HG02870 (cell line): ENCODE results near the gene PTPRD.

Source experiments
- ATAC-seq: cut with Tn5 transposase; IDR thresholded peaks from one replicate; pipeline ENCODE4 v1.9.1; 2021; ENCODE audit warnings: mild to moderate bottlenecking, moderate library complexity; ENCODE audit not compliant: unreplicated experiment

The PTPRD gene

DNA sequence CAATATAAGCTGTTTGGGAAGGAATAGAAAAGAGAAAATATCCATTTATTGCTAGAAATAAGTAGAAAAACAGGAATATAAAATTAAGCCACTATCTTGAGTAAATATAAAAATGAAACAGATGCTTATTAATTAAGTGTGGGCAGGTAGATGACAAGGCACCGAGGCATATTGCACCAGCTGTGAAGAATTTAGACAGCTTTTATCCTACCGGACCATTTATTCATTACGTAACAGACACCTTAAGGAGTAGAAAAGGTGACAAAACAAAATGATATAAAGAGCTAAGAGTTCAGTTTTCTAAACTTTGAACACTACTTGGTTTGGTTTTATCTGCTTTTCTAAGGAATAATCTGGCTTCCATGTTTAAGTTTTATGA lies 404.1 kb downstream of the PTPRD start:
- no peak for ATAC-seq

DNA sequence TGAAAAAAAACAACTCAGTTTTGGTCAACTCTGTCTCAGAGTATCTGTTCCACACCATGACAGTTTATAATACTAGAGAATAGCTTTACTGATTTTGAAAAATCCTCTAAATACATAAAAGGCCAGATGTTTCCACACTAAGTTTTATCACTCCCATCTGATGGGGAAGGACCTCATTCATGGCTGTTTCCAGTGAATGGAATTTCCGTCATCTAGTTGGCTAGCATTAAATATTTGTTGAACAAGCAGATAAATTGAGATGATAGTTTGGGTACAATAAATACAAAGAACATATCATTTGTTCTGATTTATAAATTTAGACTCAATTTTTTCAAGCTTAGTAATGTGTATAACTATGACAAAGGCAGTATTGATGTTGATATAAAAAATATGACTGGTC lies 408.5 kb downstream of the PTPRD start:
- no peak for ATAC-seq

DNA sequence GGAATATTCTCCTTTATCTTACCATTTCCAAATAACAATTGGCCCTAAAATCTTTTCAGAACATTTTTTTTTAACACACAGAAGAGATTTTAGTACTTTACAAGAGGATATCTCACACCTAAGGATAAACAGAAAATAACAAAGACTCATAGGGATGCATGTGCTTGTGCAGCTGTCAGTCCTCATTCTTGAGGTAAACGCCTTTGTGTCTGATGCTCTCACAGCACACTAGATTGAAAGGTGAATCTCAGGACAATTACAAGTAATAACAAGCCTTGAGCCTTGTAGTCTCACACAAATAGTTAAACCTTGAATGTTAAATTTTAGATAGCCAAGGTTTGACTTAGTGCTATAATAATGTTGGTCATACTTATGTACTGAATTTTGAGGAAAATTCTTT lies 439.2 kb downstream of the PTPRD start:
- ATAC-seq: no peak

DNA sequence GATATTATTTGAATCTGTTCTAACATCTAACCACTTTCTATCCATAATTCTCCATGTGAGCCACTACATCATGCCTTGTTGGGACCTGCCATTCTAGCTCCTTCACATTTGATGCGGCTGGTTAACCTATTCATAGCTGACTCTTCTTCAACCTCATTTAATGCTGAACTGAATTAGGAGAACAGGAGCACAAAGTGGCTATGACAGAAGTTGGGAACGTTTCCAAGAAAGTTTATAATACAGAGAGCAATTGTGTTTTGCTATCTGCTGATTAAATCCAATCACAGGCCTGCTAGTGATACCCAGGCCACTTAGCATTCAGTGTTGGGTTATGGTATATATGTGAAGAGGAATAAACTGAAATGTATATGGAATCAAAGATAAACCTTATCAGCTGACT lies 440.3 kb downstream of the PTPRD start:
- ATAC-seq: no peak

DNA sequence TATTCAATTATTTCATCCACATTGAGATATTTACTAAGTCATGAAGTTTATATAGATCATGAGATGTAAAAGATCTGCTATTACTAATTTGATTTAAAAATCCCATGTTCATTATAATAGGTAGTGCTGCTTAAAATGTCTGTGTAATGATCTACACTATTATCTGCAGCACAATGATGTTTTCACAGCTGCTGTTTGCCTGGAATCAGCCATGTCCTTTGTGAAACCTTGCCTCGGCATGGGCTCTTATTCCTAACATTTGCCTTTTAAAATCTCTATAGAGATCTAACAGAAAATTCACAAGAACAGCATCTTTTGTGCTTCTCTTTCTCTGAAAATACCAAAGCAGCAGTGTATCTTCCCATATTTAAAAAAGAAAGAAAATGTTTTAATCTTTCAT lies 444.6 kb downstream of the PTPRD start:
- no peak for ATAC-seq

DNA sequence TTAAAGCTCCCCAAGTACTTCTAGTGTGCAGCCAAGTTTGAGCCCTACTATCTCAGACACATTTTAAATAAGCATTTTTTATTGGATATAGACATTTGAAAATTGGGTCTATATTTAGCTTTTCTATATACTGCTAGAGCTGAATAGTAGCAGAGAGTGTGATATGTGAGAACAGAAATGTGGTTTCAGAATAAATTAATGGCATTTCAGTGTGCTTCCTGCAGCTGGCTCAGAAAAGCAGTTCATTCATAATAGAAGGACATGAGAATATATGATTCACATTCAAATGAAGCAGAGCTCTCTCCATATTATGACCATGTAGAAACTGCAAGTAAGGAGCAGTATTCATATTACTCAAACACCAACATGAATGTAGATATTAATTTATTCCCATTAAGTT lies 464.0 kb downstream of the PTPRD start:
- ATAC-seq: no peak

DNA sequence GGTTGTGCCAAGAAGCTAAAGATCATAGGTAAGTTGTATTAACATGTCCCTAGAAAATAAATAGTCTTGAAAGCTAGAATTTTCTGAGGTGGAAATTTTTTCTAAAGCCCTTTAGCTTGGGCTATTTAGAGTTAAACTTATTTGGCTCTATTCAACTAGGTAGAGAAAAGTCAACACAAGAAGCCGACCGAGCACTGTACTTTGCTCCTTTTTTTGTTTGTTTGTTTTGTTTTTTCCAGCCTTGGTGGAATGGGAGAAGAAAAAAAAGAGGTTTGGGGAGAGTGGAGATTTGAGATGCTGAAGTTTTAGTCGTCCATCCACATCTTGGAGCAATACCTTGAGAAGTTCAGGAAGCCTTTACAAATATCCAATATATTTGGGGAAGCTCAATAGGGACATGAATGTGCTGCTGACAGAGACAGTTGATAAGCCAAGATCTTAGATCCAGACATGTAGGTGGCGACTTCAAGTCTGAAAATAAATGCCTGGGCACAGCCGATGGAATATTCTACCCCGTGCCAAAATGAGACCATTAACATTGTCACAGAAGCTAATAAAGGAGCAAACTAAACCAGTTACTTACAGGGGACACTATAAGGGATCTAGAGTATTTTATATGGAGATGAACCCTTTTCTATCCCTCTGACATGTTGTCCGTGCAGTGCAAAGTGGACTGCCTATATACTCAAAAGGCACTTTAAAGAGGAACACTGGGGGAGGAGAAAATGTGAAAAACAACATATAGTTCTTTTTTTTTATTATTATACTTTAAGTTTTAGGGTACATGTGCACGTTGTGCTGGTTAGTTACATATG lies 466.1 kb downstream of the PTPRD start:
- ATAC-seq: no peak

DNA sequence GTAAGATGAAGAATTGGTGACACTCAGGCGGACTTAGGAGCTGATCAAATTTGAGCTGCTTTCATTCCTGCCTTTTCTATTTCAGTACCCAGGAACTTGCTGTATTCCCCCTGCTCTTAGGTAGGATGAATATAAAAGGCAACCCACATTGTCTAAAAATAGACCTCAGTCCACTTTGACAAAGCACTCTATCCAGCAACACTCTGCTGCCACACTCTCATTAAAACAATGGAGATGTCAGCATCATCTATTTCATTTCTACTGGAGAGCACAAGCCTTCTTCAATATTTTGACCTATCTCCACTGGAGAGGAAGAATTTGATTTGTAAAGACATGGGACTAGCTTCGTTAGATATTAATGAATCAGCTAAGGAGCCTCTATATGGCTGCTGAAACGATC lies 468.4 kb downstream of the PTPRD start:
- no peak for ATAC-seq

DNA sequence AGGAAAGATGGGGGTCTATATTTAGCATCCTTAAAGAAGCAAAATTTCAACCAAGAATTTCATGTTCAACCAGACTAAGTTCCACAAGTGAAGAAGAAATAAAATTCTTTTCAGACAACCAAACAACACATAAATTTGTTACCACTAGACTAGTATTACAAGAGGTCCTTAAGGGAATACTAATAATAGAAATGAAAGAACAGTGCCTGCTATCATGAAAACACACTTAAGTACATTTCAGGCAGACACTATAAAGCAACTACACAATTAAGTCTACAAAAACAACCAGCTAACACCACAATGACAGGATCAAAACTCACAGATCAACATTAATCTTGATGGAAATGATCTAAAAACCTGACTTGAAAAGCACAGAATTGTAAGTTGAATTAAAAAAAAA lies 477.2 kb downstream of the PTPRD start:
- ATAC-seq: no peak

DNA sequence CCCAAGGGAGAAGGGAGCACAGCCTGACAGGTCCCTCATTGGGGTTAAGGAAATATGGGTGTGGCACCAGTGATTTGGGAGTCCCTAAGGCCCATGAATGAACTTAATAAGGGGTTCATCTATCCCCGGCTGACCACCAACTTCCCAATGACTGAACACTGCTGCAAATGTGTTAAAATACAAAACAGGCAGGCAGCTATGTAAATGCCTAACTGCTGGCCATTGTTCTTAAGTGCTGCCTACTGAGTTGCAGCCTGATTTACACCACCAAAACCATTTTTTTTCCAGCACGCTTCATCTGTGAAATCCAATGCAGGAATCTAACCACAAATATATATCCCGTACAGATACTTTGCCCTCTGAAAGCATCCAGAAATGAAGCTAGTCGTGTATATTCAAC lies 478.5 kb downstream of the PTPRD start:
- no peak for ATAC-seq

DNA sequence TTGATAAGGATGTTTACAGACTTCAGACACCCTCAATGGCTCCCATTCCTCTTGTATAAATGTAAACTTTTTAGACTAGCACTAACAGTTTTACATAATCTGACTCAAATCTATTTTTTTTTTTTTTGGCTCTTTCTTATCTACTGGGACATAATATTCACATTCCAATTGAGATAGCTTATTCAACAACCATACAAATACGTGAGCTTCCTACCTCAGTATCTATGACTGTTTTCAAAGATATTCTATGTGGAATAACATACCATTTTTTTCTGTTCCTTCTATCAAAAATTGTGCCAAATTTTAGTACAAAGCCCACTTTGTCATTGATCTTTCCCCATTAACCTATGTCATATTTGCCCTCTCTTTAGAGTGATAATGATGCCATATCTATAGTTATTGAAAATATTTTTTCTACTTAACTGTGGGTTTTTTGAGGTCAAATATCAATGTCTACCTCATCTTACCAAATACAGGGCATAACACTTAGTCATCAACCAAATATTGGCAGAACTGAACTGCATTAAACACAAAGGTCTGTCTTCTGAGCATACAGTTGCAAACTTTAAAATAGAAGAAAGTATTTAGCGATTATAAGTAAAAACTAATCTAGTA lies 482.6 kb downstream of the PTPRD start:
- no peak for ATAC-seq

DNA sequence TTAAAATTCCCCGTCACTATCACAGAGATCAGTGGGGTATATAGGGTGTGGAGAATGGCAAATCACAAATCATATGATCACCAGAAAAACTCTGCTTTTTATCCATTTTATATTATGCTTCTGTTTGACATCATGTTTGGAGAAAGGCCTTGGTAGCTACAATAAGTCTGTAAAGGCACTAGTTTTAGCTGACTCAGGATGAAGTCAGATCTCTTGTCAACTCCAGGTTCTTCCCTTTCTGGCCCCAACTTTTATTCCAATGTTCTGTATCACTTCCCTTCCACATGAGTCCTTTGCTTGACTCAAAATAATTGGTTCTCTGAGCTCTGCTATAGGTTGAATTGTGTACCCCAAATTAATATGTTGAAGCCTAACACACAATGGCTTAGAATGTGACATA lies 484.9 kb downstream of the PTPRD start:
- no peak for ATAC-seq

DNA sequence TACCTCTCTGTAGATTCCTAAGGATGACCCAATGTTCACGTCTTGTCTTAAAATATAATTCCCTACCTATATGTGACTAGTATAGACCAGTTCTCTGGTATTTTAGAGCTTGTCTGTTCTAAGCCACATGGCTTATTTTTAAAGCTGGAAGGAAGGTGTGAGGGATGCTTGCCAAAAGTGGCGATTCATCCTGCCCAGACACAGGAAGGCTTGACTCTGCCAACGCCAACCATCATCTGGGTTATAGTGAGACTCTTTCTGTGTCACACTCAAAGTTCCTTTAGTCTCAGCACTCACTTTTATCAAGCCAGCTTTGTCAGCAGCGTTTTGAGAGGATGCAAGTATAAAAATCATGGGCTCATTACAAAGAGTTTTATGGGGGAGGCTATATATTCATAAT lies 500.0 kb downstream of the PTPRD start:
- no peak for ATAC-seq

DNA sequence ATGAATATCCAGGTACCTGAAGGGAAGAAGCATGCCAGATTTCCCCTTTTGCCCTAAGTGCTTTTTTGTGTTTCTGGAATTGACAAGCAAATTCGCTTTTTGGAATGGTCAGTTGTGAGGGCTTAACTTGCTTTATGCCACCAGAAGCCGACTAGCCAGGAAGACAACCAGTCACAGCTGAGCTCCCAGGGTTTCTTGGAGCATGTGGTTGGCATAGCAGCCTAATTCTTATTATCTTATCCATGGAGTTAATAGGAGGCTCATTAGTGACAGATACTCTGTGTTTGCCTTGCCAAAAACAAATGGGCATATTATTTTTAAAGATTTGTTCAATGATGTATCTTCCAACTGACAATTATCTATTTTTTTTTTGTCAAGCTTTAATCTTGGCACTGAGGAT lies 500.7 kb downstream of the PTPRD start:
- no peak for ATAC-seq

DNA sequence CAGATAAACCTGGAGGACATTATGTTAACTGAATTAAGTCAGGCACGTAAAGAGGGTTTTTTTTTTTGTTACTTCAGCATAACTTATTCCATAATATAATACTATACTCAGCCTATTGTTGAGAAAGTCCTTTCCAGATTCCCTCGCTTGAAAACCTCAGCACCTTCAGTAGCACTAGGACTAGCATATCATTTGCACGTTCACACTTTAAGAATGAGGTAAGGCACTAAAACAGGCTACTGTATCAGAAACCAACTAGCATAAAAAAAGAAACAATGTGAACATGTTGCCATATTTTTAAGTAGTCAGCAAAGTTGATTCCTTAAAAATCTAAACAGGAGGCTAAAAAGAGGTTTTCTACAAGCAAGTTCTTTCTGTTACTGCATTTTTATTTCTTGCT lies 504.0 kb downstream of the PTPRD start:
- no peak for ATAC-seq

DNA sequence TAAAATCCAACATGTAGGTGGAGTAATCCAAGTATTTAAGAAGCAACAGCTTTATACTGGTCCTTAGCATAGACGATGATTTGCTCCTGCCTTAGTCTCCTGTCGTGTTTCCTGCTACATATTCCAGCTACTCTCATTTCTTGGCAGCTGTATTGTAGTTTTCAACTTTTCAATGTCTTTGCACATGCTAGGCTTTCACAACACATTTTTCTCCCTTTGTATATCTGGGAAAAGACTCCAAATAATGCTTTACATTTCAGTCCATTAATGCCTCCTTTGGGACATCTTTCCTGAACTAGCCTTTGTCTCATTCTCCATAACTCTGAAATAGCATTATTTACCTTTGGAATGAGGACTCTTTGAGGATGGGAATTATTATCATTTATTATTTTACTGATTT lies 508.0 kb downstream of the PTPRD start:
- ATAC-seq: no peak

DNA sequence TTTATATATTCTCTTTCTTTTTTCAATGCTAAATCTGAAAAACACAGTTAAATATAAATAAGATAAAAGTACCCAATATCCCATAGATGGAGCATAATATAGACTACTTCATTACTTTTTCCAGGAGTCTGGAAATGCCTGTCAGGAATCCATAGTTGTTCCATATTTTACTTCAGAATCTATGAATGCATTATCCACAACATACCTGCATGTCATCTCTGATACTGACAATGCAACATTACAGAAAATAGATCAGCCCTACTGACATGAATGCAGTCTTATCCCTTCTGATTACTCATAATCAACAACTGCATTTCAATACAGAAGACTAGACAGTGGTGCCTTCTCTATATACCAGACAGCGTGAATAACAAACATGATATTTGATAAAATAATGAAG lies 517.6 kb downstream of the PTPRD start:
- ATAC-seq: no peak

DNA sequence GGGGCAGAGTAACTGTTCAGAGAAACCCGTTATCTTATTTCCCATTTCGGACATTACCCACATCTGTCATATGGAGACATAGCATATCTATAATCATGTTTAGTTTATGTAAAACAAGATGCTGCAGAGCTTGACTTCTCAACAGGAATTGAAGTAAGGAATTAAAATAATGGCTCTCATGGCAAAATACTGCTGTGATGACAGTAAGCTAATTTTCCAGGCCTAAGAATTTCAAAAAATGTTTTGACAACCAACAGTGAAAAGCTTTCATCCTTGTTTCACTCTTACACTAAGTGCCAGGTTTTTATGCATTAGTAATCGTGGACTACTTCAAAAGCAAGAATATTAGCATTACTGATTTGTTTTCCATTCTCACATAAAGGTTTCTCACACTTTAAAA lies 518.2 kb downstream of the PTPRD start:
- no peak for ATAC-seq

DNA sequence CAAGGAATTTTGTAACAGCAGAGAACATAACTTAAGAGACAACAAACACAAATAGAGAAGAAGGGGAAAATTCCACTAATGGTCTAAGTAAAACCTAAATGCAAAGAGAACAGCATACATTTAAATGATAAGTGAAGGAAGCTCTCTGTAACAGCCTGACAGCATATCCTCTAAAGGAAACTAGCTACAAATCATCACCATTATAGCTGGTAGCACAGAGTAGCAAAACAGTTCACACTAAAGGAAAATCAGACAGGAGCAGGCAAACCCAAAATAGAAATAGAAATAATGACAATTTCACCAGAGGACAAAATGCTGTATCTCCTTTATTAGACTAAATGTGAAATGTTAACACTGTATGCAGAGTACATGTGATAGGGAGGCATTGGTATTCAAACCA lies 532.8 kb downstream of the PTPRD start:
- ATAC-seq: no peak

DNA sequence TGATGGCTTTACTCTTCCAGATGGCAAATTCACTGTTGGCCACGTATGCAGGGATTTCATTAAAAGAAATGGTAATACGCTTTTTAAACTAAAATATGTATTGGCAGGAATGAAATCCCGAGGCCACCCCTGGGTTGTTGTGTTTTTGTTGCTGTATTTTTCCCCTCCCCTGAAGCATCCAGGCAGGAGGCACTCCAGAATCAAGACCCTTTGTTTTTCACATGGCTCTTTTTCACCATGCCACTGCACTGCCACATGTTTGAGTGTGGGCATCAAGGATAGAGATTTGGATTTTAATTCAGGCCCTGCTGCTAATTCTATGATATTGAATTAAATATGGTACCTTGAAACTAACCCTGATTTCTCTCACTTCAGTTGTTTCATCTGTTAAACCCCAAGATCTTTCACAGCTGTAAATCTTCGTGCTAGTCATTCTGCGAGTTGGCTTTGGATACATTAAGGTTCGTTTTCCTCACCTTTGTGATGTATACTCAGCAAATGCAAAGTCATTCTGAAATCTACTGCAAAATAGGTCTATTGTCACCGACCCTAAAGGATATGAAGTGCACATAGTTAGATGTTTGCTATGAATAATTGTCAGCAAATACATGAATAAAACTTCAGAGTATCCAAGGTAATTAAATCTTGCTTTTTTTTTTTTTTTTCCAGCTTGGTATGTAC lies 533.4 kb downstream of the PTPRD start:
- no peak for ATAC-seq

DNA sequence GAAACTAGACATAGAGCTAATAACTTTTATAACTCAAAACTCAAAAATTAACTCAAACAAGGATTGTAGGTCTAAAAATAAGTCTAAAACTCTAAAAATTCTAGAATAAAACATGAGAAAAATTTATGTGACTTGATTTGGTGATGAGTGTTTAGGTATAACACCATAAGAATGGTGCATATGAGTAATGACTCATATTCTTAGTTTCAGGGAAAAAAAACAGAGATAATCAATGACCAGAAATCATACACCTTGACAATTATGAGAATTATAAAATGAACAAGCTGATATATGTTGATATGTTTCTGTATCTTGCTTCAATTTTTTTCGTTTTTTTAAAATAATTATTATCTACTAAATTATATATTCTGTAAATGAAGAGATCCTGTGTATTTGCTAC lies 541.2 kb downstream of the PTPRD start:
- ATAC-seq: no peak

DNA sequence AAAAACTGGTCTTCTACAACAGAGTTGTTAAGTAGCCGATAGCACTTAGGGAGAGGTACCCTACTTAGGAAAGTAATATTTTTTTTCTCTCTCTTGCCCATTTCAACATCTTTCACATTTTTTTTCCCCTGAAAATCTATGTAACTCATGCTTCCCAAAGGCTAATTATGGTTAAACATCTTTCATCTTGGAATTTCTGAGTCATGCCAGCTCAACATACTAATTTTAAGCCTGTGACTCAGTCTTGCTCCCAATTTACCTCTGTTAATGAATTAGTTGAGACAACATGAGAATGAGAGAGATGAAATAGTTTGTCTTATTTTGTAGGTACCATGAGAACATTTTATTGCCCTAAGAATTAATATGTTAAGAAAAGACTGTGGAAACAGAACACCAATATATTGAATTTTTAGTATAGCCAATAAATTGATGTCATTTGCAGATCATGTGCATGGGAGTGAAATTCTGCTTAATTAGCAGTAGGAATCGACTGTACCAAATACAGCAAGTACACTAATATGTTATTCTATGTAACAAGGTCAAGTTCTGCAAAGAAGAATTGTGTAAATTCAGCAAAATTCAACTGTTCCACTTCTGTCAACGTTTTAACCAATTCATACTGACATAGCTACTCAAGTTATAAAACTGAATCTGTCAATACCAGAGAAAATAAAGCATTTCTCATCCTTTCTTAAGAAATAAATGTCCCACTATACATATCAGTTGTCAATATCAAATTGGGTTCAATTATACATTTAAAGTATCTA lies 550.0 kb downstream of the PTPRD start:
- no peak for ATAC-seq
